ENCODE data around the gene FEM1C. TPM values are rescaled to one million over a fixed set of nuclear protein-coding genes. Genes with fewer than 3 reads are reported as not detected.

Gene FEM1C
- total RNA-seq, 2 experiments from 2014 or later: 16.6 to 16.7 TPM

GRCh38 chr5:115579216-115579615, 34.6 kb upstream of the FEM1C start:
- Mint-ChIP-seq H3K9me3 (no peaks in the 10 kb centered on the region), H3K4me3 (no peak overlapping the region), H3K4me1 (ENCODE audit: low read depth) (peaks cover 2% of the 10 kb centered on the region), H3K27ac (no peak overlapping the region), H3K27me3 (no peaks in the 10 kb centered on the region), H3K36me3 (ENCODE audit: low read depth) (no peaks in the 10 kb centered on the region)
- intact Hi-C loops (cut with micrococcal nuclease): loop anchor here (10.0 kb wide), 1 partner anchor 204 kb away; no protein-coding TSS in a partner anchor
- ChIA-PET POLR2A (no interaction called here), CTCF (no interaction called here)
- TF ChIP-seq CTCF (IDR thresholded peaks at IDR 0.05): no peak
- no peak for DNase-seq
- ATAC-seq: no peak

- Mint-ChIP-seq H3K9me3 (no peaks in the 10 kb centered on the region), H3K4me1 (ENCODE audit: low read depth) (peaks cover 3% of the 10 kb centered on the region), H3K27me3 (no peaks in the 10 kb centered on the region), H3K36me3 (ENCODE audit: low read depth) (no peaks in the 10 kb centered on the region), H3K27ac (no peak overlapping the region), H3K4me3 (no peak overlapping the region)
- DNase-seq: no peak
- intact Hi-C loops (cut with micrococcal nuclease): loop anchor here (10.0 kb wide), 1 partner anchor 204 kb away; no protein-coding TSS in a partner anchor
- ChIA-PET POLR2A (interaction anchor here (0.6 kb wide), 1 partner anchor 119 kb away, joined by 3 read pairs; no protein-coding TSS in a partner anchor), CTCF (no interaction called here)
- TF ChIP-seq CTCF (IDR thresholded peaks at IDR 0.05): no peak
- no peak for ATAC-seq
Observed at GRCh38 chr5:115578657-115579056, 34.1 kb upstream of the FEM1C start.

- ChIA-PET CTCF (interaction anchor here (1.5 to 7.5 kb wide), 2 partner anchors 7 to 269 kb away, joined by 5 to 127 read pairs; no protein-coding TSS in a partner anchor), POLR2A (no interaction called here)
- no peaks in the 10 kb centered on the region for H3K36me3 Mint-ChIP-seq (ENCODE audit: low read depth)
- H3K27ac Mint-ChIP-seq: no peak overlapping the region
- TF ChIP-seq CTCF (IDR thresholded peaks at IDR 0.05): no peak
- intact Hi-C loops (cut with micrococcal nuclease): loop anchor here (10.0 kb wide), 1 partner anchor 203 kb away; no protein-coding TSS in a partner anchor
- no peak overlapping the region for H3K4me3 Mint-ChIP-seq
- DNase-seq (no peak), ATAC-seq (no peak)
- peaks cover 3% of the 10 kb centered on the region for H3K4me1 Mint-ChIP-seq (ENCODE audit: low read depth)
- H3K9me3 Mint-ChIP-seq: no peaks in the 10 kb centered on the region
- H3K27me3 Mint-ChIP-seq: no peaks in the 10 kb centered on the region
Observed at GRCh38 chr5:115577741-115578140, 33.2 kb upstream of the FEM1C start.

GRCh38 chr5:115577329-115577728, 32.8 kb upstream of the FEM1C start:
- H3K27me3 Mint-ChIP-seq: no peaks in the 10 kb centered on the region
- H3K4me1 Mint-ChIP-seq (ENCODE audit: low read depth): peaks cover 3% of the 10 kb centered on the region
- H3K36me3 Mint-ChIP-seq (ENCODE audit: low read depth): no peaks in the 10 kb centered on the region
- ChIA-PET POLR2A (no interaction called here), CTCF (interaction anchor here (1.5 to 7.5 kb wide), 2 partner anchors 8 to 269 kb away, joined by 5 to 127 read pairs; no protein-coding TSS in a partner anchor)
- H3K27ac Mint-ChIP-seq: no peak overlapping the region
- ATAC-seq (no peak), DNase-seq (no peak)
- intact Hi-C loops (cut with micrococcal nuclease): loop anchor here (10.0 kb wide), 1 partner anchor 203 kb away; no protein-coding TSS in a partner anchor
- no peaks in the 10 kb centered on the region for H3K9me3 Mint-ChIP-seq
- no peak overlapping the region for H3K4me3 Mint-ChIP-seq
- TF ChIP-seq CTCF (IDR thresholded peaks at IDR 0.05): no peak

- CTCF ChIA-PET: interaction anchor here (0.6 to 7.5 kb wide), 24 partner anchors 8 to 478 kb away, joined by 3 to 127 read pairs (median 4); partner anchors contain the start of gene FEM1C
- TF ChIP-seq CTCF (IDR thresholded peaks at IDR 0.05): no peak
- no peaks in the 10 kb centered on the region for H3K36me3 Mint-ChIP-seq (ENCODE audit: low read depth)
- POLR2A ChIA-PET: interaction anchor here (1.7 kb wide), 1 partner anchor 30 kb away, joined by 5 read pairs; no protein-coding TSS in a partner anchor
- ATAC-seq (no peak), DNase-seq (no peak)
- peaks cover 3% of the 10 kb centered on the region for H3K4me1 Mint-ChIP-seq (ENCODE audit: low read depth)
- H3K9me3 Mint-ChIP-seq: no peaks in the 10 kb centered on the region
- H3K27ac Mint-ChIP-seq: no peak overlapping the region
- no peaks in the 10 kb centered on the region for H3K27me3 Mint-ChIP-seq
- intact Hi-C loops (cut with micrococcal nuclease): loop anchor here (10.0 kb wide), 1 partner anchor 201 kb away; no protein-coding TSS in a partner anchor
- no peak overlapping the region for H3K4me3 Mint-ChIP-seq
Observed at GRCh38 chr5:115575167-115576070, 30.8 kb upstream of the FEM1C start.
